ENCODE measurements around the gene GSTM5.

Gene GSTM5

GRCh38 chr1:109761227-109762038, 49.4 kb downstream of the GSTM5 start:
- DNase-seq (ENCODE audit: low spot score), result no peak
- ChIA-PET CTCF (no interaction called here), POLR2A (ENCODE audit: low non-redundant PET) (no interaction called here)
- TF ChIP-seq CTCF (conservative IDR thresholded peaks at IDR 0.05; ENCODE audit: low read depth), result no peak
- H3K27ac ChIP-seq, result no peak overlapping the region

GRCh38 chr1:109762039-109762585, 50.1 kb downstream of the GSTM5 start:
- no peak overlapping the region for H3K27ac ChIP-seq
- TF ChIP-seq CTCF (conservative IDR thresholded peaks at IDR 0.05; ENCODE audit: low read depth), result no peak

GRCh38 chr1:109762821-109763645, 51.0 kb downstream of the GSTM5 start:
- H3K27ac ChIP-seq, result no peak overlapping the region
- peak; percentile 26 for DNase-seq (ENCODE audit: low spot score)
- POLR2A ChIA-PET (ENCODE audit: low non-redundant PET), result no interaction called here
- CTCF ChIA-PET, result no interaction called here
- TF ChIP-seq CTCF (conservative IDR thresholded peaks at IDR 0.05; ENCODE audit: low read depth), result no peak

More at GRCh38 chr1:109762039-109762585, 50.1 kb downstream of the GSTM5 start:
- ChIA-PET CTCF (no interaction called here), POLR2A (ENCODE audit: low non-redundant PET) (no interaction called here)
- DNase-seq (ENCODE audit: low spot score), result no peak

GRCh38 chr1:109763646-109764415, 51.8 kb downstream of the GSTM5 start, which contains the start of gene EPS8L3:
Gene EPS8L3 (minus strand): TSS chr1:109763923. CDS start chr1:109761749, 2,174 bp downstream.
- CTCF ChIA-PET, result no interaction called here
- DNase-seq (ENCODE audit: low spot score), result no peak
- TF ChIP-seq CTCF (conservative IDR thresholded peaks at IDR 0.05; ENCODE audit: low read depth), result no peak
- H3K27ac ChIP-seq, result no peak within 1 kb of the TSS
- POLR2A ChIA-PET (ENCODE audit: low non-redundant PET), result no interaction called here

GRCh38 chr1:109764561-109765482, 52.8 kb downstream of the GSTM5 start:
- ChIA-PET CTCF (interaction anchor here (0.5 kb wide), 1 partner anchor 121 kb away, joined by 3 read pairs; no protein-coding TSS in a partner anchor), POLR2A (ENCODE audit: low non-redundant PET) (no interaction called here)
- no peak overlapping the region for H3K27ac ChIP-seq
- no peak for TF ChIP-seq CTCF (conservative IDR thresholded peaks at IDR 0.05; ENCODE audit: low read depth)
- no peak for DNase-seq (ENCODE audit: low spot score)
